HepG2 (cell line): ENCODE measurements around the gene RPRD2. TPM values are rescaled to one million over a fixed set of nuclear protein-coding genes. Genes with fewer than 3 reads are reported as not detected.

Experiments used
- ASH2L ChIP-seq: fragments of 300-600, 200-600 bp; sonication (generic); IDR thresholded peaks from 2 replicates; pipeline ENCODE4 v1.7.0; 2017; ENCODE audit warnings: low read depth, mild to moderate bottlenecking, moderate library complexity, mixed read lengths, low read length; ENCODE audit not compliant: insufficient read length
- DMAP1 ChIP-seq: IDR thresholded peaks from 2 replicates; pipeline ENCODE4 v1.6.1; 2016
- KLF9 ChIP-seq: IDR thresholded peaks from 2 replicates; pipeline ENCODE4 v1.6.1; 2016; ENCODE audit warnings: low read depth
- MIXL1 ChIP-seq: IDR thresholded peaks from 2 replicates; pipeline ENCODE4 v1.6.1; 2016
- MXD4 ChIP-seq: IDR thresholded peaks from 2 replicates; pipeline ENCODE4 v1.6.1; 2016; ENCODE audit warnings: mild to moderate bottlenecking, missing biosample characterization, missing genetic modification reagents
- NR2F6 ChIP-seq, 2 experiments: IDR thresholded peaks; 2 replicates each; pipeline ENCODE4 v1.6.1; 2016; ENCODE audit warnings: antibody characterized with exemption in 1 of 2, mild to moderate bottlenecking in 1 of 2
- PHF21A ChIP-seq: sonication (generic); formaldehyde crosslinking; IDR thresholded peaks from 2 replicates; pipeline ENCODE4 v1.5.0; 2020; ENCODE audit warnings: mild to moderate bottlenecking, missing genetic modification reagents
- PPARG ChIP-seq: conservative IDR thresholded peaks from 2 replicates; pipeline ENCODE4 v1.6.1; 2016; ENCODE audit warnings: missing biosample characterization, missing genetic modification reagents
- ZNF282 ChIP-seq: fragments of 450-650 bp; IDR thresholded peaks from 2 replicates; pipeline ENCODE4 v1.6.1; 2018; ENCODE audit not compliant: partially characterized antibody
- ZNF317 ChIP-seq: sonication (generic); formaldehyde crosslinking; IDR thresholded peaks from 2 replicates; pipeline ENCODE4 v1.5.0; 2020; ENCODE audit warnings: mild to moderate bottlenecking, missing genetic modification reagents
- ZNF431 ChIP-seq: sonication (generic); formaldehyde crosslinking; IDR thresholded peaks from 2 replicates; pipeline ENCODE4 v1.9.0; 2022; ENCODE audit warnings: missing genetic modification reagents, low read depth, mild to moderate bottlenecking, borderline replicate concordance
- ZNF788 ChIP-seq: sonication (generic); formaldehyde crosslinking; IDR thresholded peaks from 2 replicates; pipeline ENCODE4 v1.5.0; 2020; ENCODE audit warnings: mild to moderate bottlenecking, missing genetic modification reagents, borderline replicate concordance
- polyA plus RNA-seq, 8 experiments: library from polyadenylated mRNA; depleted of rRNA in 3 of 8; stranded (reverse) in 7 of 8; unstranded in 1 of 8; fragments of >200 nt; fragmentation: Illumina TruSeq in 4 of 8; extraction: Trizol in 4 of 8; gene quantifications; 2 replicates each; pipeline versions ENCODE4 v1.2.1 to v1.2.3, GENCODE V29; 2011 to 2016; ENCODE audit warnings: low read depth in 4 of 8, missing spikeins in 1 of 8, mixed read lengths in 1 of 8; ENCODE audit not compliant: insufficient read depth in 1 of 8
- total RNA-seq, 5 experiments: library from RNA; depleted of rRNA; stranded (reverse); fragments of >200 nt; fragmentation: Illumina TruSeq; extraction: Trizol; gene quantifications; 2 replicates each; pipeline ENCODE4 v1.2.3, GENCODE V29; 2016; ENCODE audit warnings: low read depth in 1 of 5
- TF ChIP-seq, protein P1 (sequence below): sonication (generic); formaldehyde crosslinking; IDR thresholded peaks from 2 replicates; pipeline ENCODE4 v1.5.1; 2020; ENCODE audit warnings: mild to moderate bottlenecking, missing genetic modification reagents, borderline replicate concordance
- TF ChIP-seq, protein P2 (sequence below): sonication (generic); formaldehyde crosslinking; IDR thresholded peaks from 2 replicates; pipeline ENCODE4 v1.8.0; 2023; ENCODE audit warnings: mild to moderate bottlenecking, missing genetic modification reagents
- TF ChIP-seq, protein P3 (sequence below): sonication (generic); formaldehyde crosslinking; IDR thresholded peaks from 2 replicates; pipeline ENCODE4 v1.5.1; 2020; ENCODE audit warnings: missing genetic modification reagents, mild to moderate bottlenecking, borderline replicate concordance
- TF ChIP-seq, protein P4 (sequence below): sonication (generic); formaldehyde crosslinking; IDR thresholded peaks from 2 replicates; pipeline ENCODE4 v1.5.0; 2020; ENCODE audit warnings: missing genetic modification reagents
- TF ChIP-seq, protein P5 (sequence below): IDR thresholded peaks from 2 replicates; pipeline ENCODE4 v1.6.1; 2016
- TF ChIP-seq, protein P6 (sequence below): sonication (generic); formaldehyde crosslinking; IDR thresholded peaks from 2 replicates; pipeline ENCODE4 v1.8.1; 2023; ENCODE audit warnings: mild to moderate bottlenecking, missing genetic modification reagents

RPRD2 gene
- total and polyA plus RNA-seq, 2 of the 13 experiments (the other 11 are each of a cell fraction or from before 2014, with no cell fraction given), result 8.0 to 8.9 TPM

DNA sequence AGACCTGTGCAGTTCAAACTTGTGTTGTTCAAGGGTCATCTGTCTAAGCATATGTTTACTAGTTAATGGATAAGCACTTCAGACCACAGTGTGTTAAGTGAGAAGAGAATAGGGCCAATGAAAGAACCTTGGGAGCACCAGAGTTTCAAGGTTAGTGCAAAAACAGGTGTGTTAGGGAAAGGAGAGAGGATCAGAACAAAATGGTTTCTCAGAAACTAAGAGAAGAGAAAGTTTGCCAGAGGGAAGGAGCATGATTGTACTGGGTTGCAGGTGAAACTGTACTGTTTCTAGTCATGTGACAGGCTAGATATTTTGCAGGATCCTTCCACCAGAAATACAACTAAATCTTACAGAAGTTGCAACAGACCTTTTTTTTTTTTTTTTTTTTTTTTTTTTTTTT lies 23.3 kb downstream of the RPRD2 start (continued):
- TF ChIP-seq, protein P1, sequence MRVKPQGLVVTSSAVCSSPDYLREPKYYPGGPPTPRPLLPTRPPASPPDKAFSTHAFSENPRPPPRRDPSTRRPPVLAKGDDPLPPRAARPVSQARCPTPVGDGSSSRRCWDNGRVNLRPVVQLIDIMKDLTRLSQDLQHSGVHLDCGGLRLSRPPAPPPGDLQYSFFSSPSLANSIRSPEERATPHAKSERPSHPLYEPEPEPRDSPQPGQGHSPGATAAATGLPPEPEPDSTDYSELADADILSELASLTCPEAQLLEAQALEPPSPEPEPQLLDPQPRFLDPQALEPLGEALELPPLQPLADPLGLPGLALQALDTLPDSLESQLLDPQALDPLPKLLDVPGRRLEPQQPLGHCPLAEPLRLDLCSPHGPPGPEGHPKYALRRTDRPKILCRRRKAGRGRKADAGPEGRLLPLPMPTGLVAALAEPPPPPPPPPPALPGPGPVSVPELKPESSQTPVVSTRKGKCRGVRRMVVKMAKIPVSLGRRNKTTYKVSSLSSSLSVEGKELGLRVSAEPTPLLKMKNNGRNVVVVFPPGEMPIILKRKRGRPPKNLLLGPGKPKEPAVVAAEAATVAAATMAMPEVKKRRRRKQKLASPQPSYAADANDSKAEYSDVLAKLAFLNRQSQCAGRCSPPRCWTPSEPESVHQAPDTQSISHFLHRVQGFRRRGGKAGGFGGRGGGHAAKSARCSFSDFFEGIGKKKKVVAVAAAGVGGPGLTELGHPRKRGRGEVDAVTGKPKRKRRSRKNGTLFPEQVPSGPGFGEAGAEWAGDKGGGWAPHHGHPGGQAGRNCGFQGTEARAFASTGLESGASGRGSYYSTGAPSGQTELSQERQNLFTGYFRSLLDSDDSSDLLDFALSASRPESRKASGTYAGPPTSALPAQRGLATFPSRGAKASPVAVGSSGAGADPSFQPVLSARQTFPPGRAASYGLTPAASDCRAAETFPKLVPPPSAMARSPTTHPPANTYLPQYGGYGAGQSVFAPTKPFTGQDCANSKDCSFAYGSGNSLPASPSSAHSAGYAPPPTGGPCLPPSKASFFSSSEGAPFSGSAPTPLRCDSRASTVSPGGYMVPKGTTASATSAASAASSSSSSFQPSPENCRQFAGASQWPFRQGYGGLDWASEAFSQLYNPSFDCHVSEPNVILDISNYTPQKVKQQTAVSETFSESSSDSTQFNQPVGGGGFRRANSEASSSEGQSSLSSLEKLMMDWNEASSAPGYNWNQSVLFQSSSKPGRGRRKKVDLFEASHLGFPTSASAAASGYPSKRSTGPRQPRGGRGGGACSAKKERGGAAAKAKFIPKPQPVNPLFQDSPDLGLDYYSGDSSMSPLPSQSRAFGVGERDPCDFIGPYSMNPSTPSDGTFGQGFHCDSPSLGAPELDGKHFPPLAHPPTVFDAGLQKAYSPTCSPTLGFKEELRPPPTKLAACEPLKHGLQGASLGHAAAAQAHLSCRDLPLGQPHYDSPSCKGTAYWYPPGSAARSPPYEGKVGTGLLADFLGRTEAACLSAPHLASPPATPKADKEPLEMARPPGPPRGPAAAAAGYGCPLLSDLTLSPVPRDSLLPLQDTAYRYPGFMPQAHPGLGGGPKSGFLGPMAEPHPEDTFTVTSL (CRISPR knock-in tag), result peak; percentile 22; the same call in 1 of the 2 replicates
- TF ChIP-seq ZNF788 (no peak), ASH2L (peak; percentile 26), NR2F6 (IDR thresholded peaks at IDR 0.05) (no peak), NR2F6 (CRISPR knock-in tag; IDR thresholded peaks at IDR 0.05) (peak; percentile 30; the same call in 1 of the 2 replicates), MIXL1 (peak; percentile 68), MXD4 (CRISPR knock-in tag) (no peak), PHF21A (CRISPR knock-in tag) (peak; percentile 44; the same call in 1 of the 2 replicates), ZNF282 (no peak), DMAP1 (peak; percentile 17; the same call in 1 of the 2 replicates), ZNF317 (CRISPR knock-in tag) (no peak), ZNF431 (CRISPR knock-in tag) (no peak), PPARG (0 out of 2 replicates have a peak, but pooled peaks have one; percentile 18), KLF9 (CRISPR knock-in tag) (no peak)
- TF ChIP-seq, protein P2, sequence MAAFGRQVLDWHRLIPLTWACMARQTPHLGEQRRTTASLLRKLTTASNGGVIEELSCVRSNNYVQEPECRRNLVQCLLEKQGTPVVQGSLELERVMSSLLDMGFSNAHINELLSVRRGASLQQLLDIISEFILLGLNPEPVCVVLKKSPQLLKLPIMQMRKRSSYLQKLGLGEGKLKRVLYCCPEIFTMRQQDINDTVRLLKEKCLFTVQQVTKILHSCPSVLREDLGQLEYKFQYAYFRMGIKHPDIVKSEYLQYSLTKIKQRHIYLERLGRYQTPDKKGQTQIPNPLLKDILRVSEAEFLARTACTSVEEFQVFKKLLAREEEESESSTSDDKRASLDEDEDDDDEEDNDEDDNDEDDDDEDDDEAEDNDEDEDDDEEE, result no peak
- TF ChIP-seq, protein P3, sequence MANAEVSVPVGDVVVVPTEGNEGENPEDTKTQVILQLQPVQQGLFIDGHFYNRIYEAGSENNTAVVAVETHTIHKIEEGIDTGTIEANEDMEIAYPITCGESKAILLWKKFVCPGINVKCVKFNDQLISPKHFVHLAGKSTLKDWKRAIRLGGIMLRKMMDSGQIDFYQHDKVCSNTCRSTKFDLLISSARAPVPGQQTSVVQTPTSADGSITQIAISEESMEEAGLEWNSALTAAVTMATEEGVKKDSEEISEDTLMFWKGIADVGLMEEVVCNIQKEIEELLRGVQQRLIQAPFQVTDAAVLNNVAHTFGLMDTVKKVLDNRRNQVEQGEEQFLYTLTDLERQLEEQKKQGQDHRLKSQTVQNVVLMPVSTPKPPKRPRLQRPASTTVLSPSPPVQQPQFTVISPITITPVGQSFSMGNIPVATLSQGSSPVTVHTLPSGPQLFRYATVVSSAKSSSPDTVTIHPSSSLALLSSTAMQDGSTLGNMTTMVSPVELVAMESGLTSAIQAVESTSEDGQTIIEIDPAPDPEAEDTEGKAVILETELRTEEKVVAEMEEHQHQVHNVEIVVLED (CRISPR knock-in tag), result peak; percentile 21; the same call in 1 of the 2 replicates
- TF ChIP-seq, protein P4, sequence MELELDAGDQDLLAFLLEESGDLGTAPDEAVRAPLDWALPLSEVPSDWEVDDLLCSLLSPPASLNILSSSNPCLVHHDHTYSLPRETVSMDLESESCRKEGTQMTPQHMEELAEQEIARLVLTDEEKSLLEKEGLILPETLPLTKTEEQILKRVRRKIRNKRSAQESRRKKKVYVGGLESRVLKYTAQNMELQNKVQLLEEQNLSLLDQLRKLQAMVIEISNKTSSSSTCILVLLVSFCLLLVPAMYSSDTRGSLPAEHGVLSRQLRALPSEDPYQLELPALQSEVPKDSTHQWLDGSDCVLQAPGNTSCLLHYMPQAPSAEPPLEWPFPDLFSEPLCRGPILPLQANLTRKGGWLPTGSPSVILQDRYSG (CRISPR knock-in tag), result no peak
- TF ChIP-seq, protein P5, sequence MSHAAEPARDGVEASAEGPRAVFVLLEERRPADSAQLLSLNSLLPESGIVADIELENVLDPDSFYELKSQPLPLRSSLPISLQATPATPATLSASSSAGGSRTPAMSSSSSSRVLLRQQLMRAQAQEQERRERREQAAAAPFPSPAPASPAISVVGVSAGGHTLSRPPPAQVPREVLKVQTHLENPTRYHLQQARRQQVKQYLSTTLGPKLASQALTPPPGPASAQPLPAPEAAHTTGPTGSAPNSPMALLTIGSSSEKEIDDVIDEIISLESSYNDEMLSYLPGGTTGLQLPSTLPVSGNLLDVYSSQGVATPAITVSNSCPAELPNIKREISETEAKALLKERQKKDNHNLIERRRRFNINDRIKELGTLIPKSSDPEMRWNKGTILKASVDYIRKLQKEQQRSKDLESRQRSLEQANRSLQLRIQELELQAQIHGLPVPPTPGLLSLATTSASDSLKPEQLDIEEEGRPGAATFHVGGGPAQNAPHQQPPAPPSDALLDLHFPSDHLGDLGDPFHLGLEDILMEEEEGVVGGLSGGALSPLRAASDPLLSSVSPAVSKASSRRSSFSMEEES (CRISPR knock-in tag), result 0 out of 2 replicates have a peak, but pooled peaks have one; percentile 10
- TF ChIP-seq, protein P6, sequence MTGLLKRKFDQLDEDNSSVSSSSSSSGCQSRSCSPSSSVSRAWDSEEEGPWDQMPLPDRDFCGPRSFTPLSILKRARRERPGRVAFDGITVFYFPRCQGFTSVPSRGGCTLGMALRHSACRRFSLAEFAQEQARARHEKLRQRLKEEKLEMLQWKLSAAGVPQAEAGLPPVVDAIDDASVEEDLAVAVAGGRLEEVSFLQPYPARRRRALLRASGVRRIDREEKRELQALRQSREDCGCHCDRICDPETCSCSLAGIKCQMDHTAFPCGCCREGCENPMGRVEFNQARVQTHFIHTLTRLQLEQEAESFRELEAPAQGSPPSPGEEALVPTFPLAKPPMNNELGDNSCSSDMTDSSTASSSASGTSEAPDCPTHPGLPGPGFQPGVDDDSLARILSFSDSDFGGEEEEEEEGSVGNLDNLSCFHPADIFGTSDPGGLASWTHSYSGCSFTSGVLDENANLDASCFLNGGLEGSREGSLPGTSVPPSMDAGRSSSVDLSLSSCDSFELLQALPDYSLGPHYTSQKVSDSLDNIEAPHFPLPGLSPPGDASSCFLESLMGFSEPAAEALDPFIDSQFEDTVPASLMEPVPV (CRISPR knock-in tag), result 0 out of 2 replicates have a peak, but pooled peaks have one; percentile 29
